K562 (cell line): Measurements from ENCODE around the gene GLIS1.

ENCODE experiments used
- ARID2 ChIP-seq: fragments of 450-650 bp; IDR thresholded peaks from 2 replicates; pipeline ENCODE4 v1.6.1; 2017; ENCODE audit warnings: antibody characterized with exemption, mild to moderate bottlenecking
- CEBPB ChIP-seq: fragments of 450-650 bp; IDR thresholded peaks from 2 replicates; pipeline ENCODE4 v1.6.1; 2016; ENCODE audit warnings: missing genetic modification characterization, missing compliant biosample characterization
- CGGBP1 ChIP-seq: fragments of 250-450 bp; sonication (Bioruptor Pico); IDR thresholded peaks from 2 replicates; pipeline ENCODE4 v1.9.0; 2021; ENCODE audit warnings: mild to moderate bottlenecking
- CTCF ChIP-seq, 3 experiments: IDR thresholded peaks in 2 of 3; conservative IDR thresholded peaks in 1 of 3; 2 replicates each; pipeline ENCODE4 v1.5.1; 2011 to 2012; ENCODE audit warnings: low read length in 3 of 3, mild to moderate bottlenecking in 3 of 3, control low read depth in 2 of 3, improper control_type of control experiment in 1 of 3, inconsistent platforms in 1 of 3, low read depth in 1 of 3, mixed read lengths in 1 of 3, moderate library complexity in 1 of 3; ENCODE audit not compliant: insufficient read depth in 2 of 3
- EZH2 ChIP-seq: IDR thresholded peaks from 2 replicates; pipeline ENCODE4 v1.6.1; 2012; ENCODE audit warnings: low read depth, mild to moderate bottlenecking, inconsistent platforms, low read length, borderline replicate concordance
- JUNB ChIP-seq: fragments of 450-650 bp; formaldehyde crosslinking; conservative IDR thresholded peaks from 2 replicates; pipeline ENCODE4 v1.4.0; 2020; ENCODE audit warnings: mild to moderate bottlenecking
- MTF1 ChIP-seq: fragments of 250-450 bp; sonication (Bioruptor Pico); IDR thresholded peaks from 2 replicates; pipeline ENCODE4 v1.9.0; 2021; ENCODE audit warnings: moderate library complexity, mild to moderate bottlenecking, inconsistent platforms, borderline replicate concordance
- POLR2A ChIP-seq: fragments of 450-650 bp; conservative IDR thresholded peaks from 2 replicates; pipeline ENCODE4 v1.6.1; 2016
- SMARCA4 ChIP-seq: fragments of 450-650 bp; IDR thresholded peaks from 2 replicates; pipeline ENCODE4 v1.6.1; 2016
- SRSF3 ChIP-seq: fragments of 200-400 bp; formaldehyde crosslinking; IDR thresholded peaks from 2 replicates; pipeline ENCODE4 v1.6.1; 2016; ENCODE audit warnings: mild to moderate bottlenecking, low read length, moderate library complexity; ENCODE audit not compliant: insufficient read depth
- ZNF282 ChIP-seq: sonication (generic); formaldehyde crosslinking; IDR thresholded peaks from 2 replicates; pipeline ENCODE4 v1.8.1; 2023; ENCODE audit warnings: missing genetic modification reagents
- ZSCAN29 ChIP-seq: fragments of 450-650 bp; IDR thresholded peaks from 2 replicates; pipeline ENCODE4 v1.6.1; 2017
- ZZZ3 ChIP-seq: fragments of 450-650 bp; IDR thresholded peaks from 2 replicates; pipeline ENCODE4 v1.6.1; 2016; ENCODE audit warnings: antibody characterized with exemption, mild to moderate bottlenecking, moderate library complexity

- TF ChIP-seq POLR2A, result no peak
- no peak for TF ChIP-seq SRSF3
- no peak for TF ChIP-seq ZNF282
- no peak for TF ChIP-seq JUNB
- peak in 1 of 3 experiments; percentile 32; a peak in 1 of 6 replicates for TF ChIP-seq CTCF (IDR thresholded peaks at IDR 0.05 in 2 of 3, conservative IDR thresholded peaks at IDR 0.05 in 1 of 3; ENCODE audit: insufficient read depth in 2 of 3, low read depth in 1 of 3, low read length in 3 of 3)
- no peak for TF ChIP-seq SMARCA4
- no peak for TF ChIP-seq ZZZ3
- no peak for TF ChIP-seq MTF1 (CRISPR knock-in tag)
- TF ChIP-seq EZH2, result no peak
- no peak for TF ChIP-seq CEBPB (tag)
- no peak for TF ChIP-seq ZSCAN29
- no peak for TF ChIP-seq ARID2
- no peak for TF ChIP-seq CGGBP1
These were observed 265.5 kb downstream of the GLIS1 start for GRCh38 chr1:53473463-53473862.
